Nephron (organoid): ENCODE results near the gene SLC9A9.

Experiments
- H3K27ac Mint-ChIP-seq, 3 experiments: 2 replicates each; pipeline ENCODE4 v1.8.0; 2020; ENCODE audit warnings: mixed read lengths in 3 of 3, mild to moderate bottlenecking in 2 of 3, moderate library complexity in 1 of 3
- H3K27me3 Mint-ChIP-seq: 2 replicates; pipeline ENCODE4 v1.8.0; 2021; ENCODE audit warnings: low read depth, mild to moderate bottlenecking, moderate library complexity, mixed read lengths
- H3K36me3 Mint-ChIP-seq: 2 replicates; pipeline ENCODE4 v1.8.0; 2020; ENCODE audit warnings: low read depth, mixed read lengths
- H3K4me1 Mint-ChIP-seq: 2 replicates; pipeline ENCODE4 v1.8.0; 2020; ENCODE audit warnings: mixed read lengths
- H3K4me3 Mint-ChIP-seq, 3 experiments: 2 replicates each; pipeline ENCODE4 v1.8.0; 2020; ENCODE audit warnings: mild to moderate bottlenecking in 3 of 3, mixed read lengths in 3 of 3, moderate library complexity in 2 of 3
- H3K9me3 Mint-ChIP-seq: 2 replicates; pipeline ENCODE4 v1.8.0; 2020; ENCODE audit warnings: mixed read lengths
- CTCF ChIP-seq, 3 experiments: fragments of 200-600 bp; sonication (generic); IDR thresholded peaks; one replicate each; pipeline ENCODE4 v1.5.0; 2021; ENCODE audit warnings: antibody characterized with exemption in 3 of 3; ENCODE audit not compliant: unreplicated experiment in 3 of 3

The SLC9A9 gene

DNA sequence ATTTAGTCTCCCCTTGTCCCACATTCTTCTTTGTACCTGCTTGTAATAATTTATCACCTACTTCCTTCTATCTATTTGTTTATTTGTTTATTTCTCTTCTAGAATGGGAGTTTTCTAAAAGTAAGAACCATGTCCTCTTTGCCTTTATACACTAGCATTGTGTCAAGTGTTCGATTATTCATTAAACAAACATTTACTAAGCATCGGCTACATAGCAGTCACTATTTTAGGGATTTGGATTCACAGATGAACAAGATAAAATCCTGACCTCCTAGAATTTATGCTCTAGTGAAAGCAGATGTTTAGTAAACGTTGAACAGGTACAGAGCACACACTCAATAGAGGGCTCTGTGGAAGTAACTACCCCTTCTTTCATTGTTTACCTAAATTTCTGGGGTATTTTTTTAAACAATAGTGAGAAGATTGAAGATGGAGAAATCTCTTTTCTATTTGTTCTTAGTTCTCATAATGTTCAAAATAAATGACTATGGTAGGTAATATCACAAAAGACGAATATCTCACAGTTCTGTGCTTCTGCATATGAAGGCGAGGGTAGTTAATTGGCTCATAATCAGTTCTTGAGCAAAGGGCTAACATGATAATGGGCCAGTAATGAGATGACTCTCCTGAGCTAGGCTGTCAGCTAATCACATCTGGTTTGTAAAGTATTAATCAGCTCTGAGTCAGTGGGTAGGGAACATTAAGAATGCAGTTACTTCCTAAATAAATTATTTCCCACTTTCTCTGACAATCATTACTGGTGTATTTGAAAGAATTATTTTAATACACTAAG is 111.9 kb downstream of the SLC9A9 start:
- H3K27me3 Mint-ChIP-seq = no peaks in the 10 kb centered on the region

DNA sequence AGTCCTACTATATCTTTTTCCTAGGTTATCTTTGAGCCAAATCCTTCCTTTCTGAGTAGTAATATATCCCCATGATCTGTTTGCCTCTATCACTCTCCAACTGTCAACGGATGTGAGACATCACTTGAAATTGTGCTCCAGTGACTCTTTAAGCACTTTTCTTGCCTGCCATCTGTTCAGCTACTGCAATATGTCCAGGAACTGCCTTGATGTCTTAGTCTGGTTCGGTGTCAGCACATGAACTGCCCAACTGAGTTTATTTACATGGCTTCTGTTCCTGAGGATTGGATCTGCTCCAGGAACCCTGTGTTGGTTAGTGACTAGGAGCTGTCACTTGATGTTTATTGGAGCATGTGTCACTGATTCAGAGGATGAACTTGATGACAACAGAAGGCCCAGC is 116.5 kb downstream of the SLC9A9 start:
- no peaks in the 10 kb centered on the region for H3K36me3 Mint-ChIP-seq
- TF ChIP-seq CTCF (IDR thresholded peaks at IDR 0.05; ENCODE audit: unreplicated experiment in 3 of 3) = no peak
- no peak overlapping the region for H3K4me3 Mint-ChIP-seq
- H3K27ac Mint-ChIP-seq = no peak overlapping the region
- H3K27me3 Mint-ChIP-seq = no peaks in the 10 kb centered on the region
- peaks cover 13% of the 10 kb centered on the region for H3K4me1 Mint-ChIP-seq
- no peaks in the 10 kb centered on the region for H3K9me3 Mint-ChIP-seq

More for the DNA sequence above, 111.9 kb downstream of the SLC9A9 start:
- H3K27ac Mint-ChIP-seq = no peak overlapping the region
- peaks cover 10% of the 10 kb centered on the region for H3K9me3 Mint-ChIP-seq
- H3K36me3 Mint-ChIP-seq = no peaks in the 10 kb centered on the region
- no peaks in the 10 kb centered on the region for H3K4me1 Mint-ChIP-seq
- no peak overlapping the region for H3K4me3 Mint-ChIP-seq
- no peak for TF ChIP-seq CTCF (IDR thresholded peaks at IDR 0.05; ENCODE audit: unreplicated experiment in 3 of 3)

DNA sequence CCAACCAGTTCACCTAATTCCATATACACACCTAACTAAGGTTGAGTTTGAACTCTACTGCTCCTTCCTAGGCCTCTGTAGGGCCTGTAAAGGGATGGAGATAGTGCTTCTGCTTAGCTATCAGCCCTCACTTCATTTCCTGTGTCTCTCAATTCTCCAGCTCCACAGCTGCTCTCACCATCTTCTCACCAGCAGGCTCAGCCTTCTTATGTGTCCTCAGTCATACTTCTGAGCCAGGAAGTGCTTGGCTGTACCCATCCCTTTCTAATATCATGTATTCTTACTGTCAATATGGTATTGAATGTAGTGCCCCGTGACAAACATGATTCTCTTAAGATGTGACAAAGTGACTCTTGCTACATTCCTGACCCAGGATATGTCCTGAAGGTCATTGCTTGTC is 116.9 kb downstream of the SLC9A9 start:
- no peak for TF ChIP-seq CTCF (IDR thresholded peaks at IDR 0.05; ENCODE audit: unreplicated experiment in 3 of 3)
- H3K4me1 Mint-ChIP-seq = peaks cover 16% of the 10 kb centered on the region
- no peaks in the 10 kb centered on the region for H3K9me3 Mint-ChIP-seq
- no peak overlapping the region for H3K27ac Mint-ChIP-seq
- H3K27me3 Mint-ChIP-seq = no peaks in the 10 kb centered on the region
- H3K4me3 Mint-ChIP-seq = no peak overlapping the region
- no peaks in the 10 kb centered on the region for H3K36me3 Mint-ChIP-seq

GRCh38 chr3:143727391-143727790 is 120.9 kb downstream of the SLC9A9 start:
- Mint-ChIP-seq H3K27ac (peak overlapping the region in 1 of 3 experiments; percentile 5), H3K4me3 (no peak overlapping the region), H3K27me3 (no peaks in the 10 kb centered on the region), H3K9me3 (no peaks in the 10 kb centered on the region), H3K36me3 (no peaks in the 10 kb centered on the region), H3K4me1 (peaks cover 16% of the 10 kb centered on the region)
- TF ChIP-seq CTCF (IDR thresholded peaks at IDR 0.05; ENCODE audit: unreplicated experiment in 3 of 3) = no peak

DNA sequence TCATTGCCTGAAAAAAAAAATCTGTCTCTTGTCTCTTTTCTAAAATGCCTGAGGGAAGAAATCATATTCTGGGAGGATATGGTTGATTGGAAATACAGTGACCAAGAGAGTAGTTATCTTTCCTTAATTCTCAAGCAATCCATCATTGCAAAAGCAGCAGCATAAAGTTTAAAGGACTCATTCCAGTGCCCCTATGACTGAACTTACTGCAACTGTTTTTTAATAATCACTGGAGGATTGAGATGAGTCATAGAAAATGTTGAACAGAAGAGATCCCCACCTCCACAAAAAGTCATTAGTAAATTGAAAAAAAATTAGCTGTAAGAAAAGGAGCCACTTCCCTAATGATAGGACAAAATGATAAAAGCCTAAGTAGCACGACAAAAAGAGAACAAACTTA is 121.5 kb downstream of the SLC9A9 start:
- H3K9me3 Mint-ChIP-seq = no peaks in the 10 kb centered on the region
- H3K27ac Mint-ChIP-seq = peak overlapping the region in 2 of 3 experiments; percentile 5 to 7
- no peaks in the 10 kb centered on the region for H3K36me3 Mint-ChIP-seq
- no peak for TF ChIP-seq CTCF (IDR thresholded peaks at IDR 0.05; ENCODE audit: unreplicated experiment in 3 of 3)
- H3K27me3 Mint-ChIP-seq = no peaks in the 10 kb centered on the region
- H3K4me3 Mint-ChIP-seq = no peak overlapping the region
- peaks cover 16% of the 10 kb centered on the region for H3K4me1 Mint-ChIP-seq

DNA sequence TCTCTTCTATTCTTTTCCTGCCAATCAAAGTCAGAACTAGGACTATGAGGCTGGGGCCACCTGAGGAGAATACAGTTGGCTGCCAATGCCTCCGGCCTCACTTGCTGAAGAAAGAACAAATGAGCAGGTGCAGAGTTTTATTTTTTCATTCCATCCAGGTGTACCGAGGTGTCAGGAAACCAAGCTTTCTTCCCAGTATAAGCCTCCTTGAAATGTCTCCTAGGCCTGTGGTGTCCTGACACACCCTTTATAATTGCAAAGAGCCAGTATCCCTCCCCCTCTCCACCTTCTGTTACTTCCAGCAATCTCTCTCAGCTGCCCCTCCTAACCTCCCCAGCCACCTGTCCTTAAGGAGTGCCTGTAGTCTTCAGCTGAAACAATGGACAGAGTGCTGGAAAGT is 127.9 kb downstream of the SLC9A9 start:
- no peak for TF ChIP-seq CTCF (IDR thresholded peaks at IDR 0.05; ENCODE audit: unreplicated experiment in 3 of 3)
- no peak overlapping the region for H3K27ac Mint-ChIP-seq
- H3K36me3 Mint-ChIP-seq = no peaks in the 10 kb centered on the region
- no peaks in the 10 kb centered on the region for H3K4me1 Mint-ChIP-seq
- no peaks in the 10 kb centered on the region for H3K27me3 Mint-ChIP-seq
- no peak overlapping the region for H3K4me3 Mint-ChIP-seq
- H3K9me3 Mint-ChIP-seq = no peaks in the 10 kb centered on the region
